OCI-M1 (cell line): ENCODE data around the gene RCVRN.
"Not testable (repeated sequence)": the region's sequence is repeated elsewhere in the genome, so short reads cannot be mapped to it uniquely, and the experiment has no call there.

ENCODE experiments used
- DNase-seq: peaks from one replicate; lab custom pipeline; 2025; lab: John Stamatoyannopoulos, UW

Gene RCVRN

GRCh38 chr17:9922012-9922848 lies 17.2 kb upstream of the RCVRN start:
- DNase-seq = no peak

- not testable (repeated sequence) for DNase-seq
Measured at GRCh38 chr17:9921216-9921615, 16.1 kb upstream of the RCVRN start.

DNA sequence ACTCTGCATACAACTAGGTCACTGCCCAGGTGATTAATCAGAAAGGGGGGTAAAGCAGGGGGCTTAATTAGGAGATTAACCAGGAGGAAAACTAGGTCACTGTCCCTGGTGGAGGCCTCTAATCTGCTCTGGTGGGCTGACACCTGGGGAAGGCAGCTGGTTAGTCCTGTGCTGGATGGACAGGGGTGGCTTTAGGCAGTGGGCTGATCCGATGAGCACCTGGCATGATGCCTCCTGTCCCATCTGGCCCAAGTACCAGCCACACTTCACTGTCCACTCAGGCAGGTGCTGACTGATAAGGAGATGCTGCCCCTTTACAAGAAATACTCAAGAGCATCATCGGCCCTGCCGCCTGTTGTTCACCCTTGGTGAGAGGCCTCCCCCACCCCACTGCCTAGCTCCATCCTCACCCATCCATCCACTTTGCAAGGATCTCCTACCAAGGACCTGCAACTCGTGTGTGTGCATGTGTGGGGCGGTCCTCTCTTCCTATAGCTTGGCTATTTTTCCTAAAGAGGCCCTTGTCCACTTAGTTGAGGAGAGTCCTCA lies 13.8 kb upstream of the RCVRN start:
- DNase-seq = no peak

DNA sequence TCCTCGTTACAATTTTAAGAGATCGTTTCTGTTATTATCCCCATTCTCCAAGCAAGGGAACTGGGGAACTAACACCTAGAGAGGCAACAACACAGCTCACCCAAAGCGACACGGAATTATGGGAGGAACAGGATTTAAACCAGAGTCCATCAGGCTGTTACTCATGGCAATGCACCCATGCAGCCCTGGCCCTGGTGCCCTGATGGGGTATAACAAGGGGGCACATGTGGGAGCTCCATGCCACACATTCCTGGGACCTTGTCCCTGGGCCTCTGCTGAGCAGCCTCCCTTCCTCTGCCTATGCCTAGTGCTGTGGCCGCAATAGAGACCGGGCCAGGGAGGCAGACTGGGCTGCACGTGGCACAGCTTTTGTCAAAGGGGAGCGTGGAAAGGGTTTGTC lies 13.3 kb upstream of the RCVRN start:
- DNase-seq = no peak

- no peak for DNase-seq
Measured at GRCh38 chr17:9917801-9918200, 12.7 kb upstream of the RCVRN start.

DNA sequence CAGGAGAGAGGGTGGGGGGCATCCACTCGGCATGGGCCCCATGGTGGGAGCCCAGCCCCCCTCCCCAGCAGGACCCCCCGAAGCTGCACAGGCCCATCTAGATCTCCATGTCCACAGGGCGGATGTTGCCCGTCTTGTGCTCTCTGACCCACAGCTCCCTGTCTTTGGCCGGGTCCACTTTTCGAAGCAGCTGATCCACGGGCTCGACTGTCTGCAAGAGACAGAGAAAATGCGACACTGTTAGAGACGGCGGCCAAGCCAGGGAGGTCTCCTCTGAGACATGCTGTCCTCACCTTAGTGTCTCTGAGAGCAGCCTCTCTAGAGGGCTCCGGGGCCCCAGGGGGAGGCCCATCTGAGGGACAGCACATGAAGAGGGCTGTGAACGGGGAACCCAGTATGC lies 12.1 kb upstream of the RCVRN start:
- DNase-seq = no peak

DNA sequence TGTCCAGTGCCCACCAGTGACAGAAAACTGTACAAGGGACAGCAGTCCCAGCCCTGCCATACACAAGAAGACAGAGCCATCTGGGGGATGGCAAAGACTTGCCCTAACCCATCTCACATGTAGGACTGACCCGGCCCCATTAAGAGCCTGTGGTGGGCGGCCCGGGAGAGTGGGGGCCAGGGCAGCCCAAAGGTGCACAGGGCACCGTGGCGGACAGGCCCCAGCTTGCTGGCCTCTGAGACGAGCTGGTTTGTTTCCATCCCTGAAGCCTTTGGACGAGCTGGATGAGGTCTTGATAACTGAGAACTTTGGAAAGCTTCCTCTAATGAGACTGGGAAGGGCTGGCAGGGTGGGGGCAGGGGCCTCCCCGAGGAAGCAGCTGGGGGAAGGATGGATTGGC lies 11.0 kb upstream of the RCVRN start:
- no peak for DNase-seq

- DNase-seq = no peak
Measured at GRCh38 chr17:9913476-9913875, 8.4 kb upstream of the RCVRN start.

GRCh38 chr17:9912121-9913099 lies 7.3 kb upstream of the RCVRN start:
- no peak for DNase-seq

DNA sequence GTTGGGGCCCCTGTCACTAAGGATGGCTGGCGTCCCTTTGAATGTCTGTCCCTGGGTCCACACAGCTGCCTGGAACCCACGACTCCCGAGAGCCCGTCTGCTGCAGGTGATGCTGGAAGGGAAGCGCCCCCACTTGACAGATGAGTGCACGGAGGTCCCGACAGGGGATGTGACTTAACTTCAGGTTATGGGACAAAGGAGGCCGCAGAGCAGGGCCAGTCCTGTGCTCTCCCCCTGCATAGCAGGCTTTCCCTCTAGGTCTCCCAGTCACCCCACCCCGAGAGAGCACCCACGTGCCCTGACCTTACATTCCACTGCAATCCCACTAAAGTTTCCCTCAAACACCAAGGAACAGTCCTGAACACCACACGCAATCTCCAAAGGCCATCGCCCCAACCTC lies 6.0 kb upstream of the RCVRN start:
- no peak for DNase-seq

GRCh38 chr17:9908649-9909042 lies 3.6 kb upstream of the RCVRN start:
- DNase-seq = no peak

GRCh38 chr17:9907883-9908648 lies 3.0 kb upstream of the RCVRN start:
- DNase-seq = no peak

DNA sequence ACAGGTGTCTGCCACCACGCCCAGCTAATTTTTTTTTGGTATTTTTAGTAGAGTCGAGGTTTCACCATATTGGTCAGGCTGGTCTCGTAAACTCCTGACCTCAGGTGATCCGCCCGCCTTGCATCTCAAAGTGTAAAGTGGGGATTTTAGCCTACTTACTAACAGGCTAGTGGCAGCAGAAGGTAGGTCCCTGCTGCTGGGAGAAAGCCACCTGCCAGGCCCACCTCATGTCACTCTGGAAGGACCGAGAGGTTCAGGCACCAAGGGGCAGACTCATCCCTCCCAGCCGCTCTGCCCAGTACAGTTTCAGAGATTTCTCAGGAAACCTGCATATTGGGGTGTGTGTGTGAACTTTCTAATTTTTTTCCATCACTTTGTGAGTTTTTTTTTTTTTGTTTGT lies 2.1 kb upstream of the RCVRN start:
- no peak for DNase-seq

DNA sequence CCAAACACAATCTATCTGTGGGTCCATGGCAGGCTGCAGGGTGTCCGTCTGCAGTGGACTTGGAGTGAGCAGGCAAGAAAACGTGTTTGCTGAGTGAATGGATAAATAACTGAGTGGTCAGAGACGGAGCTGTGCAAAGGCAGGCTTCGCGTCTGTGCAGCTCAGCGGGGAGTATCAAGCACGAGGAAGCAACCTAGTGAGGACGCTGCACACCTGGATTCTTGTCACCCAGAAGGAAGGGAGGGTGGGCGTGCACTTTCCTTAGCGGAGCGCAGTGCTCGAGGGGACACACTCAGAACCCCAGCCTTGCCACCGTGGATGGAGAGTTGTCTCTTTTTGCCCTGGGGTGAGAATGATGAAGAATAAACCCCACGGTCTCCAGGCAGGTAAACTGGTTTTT lies 1.5 kb upstream of the RCVRN start:
- no peak for DNase-seq

GRCh38 chr17:9905902-9906301 lies 831 bp upstream of the RCVRN start:
- peak; percentile 0 for DNase-seq

DNA sequence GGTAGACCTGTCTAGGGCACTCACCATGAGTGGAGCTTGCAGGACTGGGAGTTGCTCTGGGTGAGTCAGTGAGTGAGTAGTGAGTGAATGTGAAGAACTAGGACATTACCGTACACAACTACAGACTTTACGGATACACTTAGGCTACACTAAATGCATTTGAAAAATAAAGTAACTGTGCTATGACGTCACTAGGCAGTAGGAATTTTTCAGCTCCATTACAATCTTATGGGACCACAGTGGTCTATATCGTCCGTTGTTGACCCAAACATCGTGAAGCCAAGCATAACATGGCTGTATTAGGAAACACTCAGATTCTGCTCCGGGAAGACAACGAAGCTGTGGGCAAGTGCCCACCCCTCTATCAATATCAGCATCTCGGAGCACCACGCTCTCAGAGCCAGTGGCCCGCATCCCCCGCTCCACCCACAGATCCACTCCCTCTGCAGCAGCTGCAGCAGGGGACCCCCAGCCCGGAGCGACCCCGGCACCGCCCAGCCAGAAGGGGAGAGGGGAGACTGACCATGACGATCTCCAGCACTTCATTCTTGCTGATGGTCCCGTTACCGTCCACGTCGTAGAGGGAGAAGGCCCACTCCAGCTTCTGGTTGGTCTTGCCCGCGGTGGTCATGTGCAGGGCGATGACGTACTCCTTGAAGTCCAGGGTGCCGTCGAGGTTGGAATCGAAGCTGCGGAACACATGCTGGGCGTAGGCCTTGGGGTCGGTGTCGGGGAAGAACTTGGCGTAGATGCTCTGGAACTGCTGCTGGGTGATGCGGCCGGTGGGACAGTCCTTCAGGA lies 594 bp downstream of the RCVRN start:
- DNase-seq = no peak

DNA sequence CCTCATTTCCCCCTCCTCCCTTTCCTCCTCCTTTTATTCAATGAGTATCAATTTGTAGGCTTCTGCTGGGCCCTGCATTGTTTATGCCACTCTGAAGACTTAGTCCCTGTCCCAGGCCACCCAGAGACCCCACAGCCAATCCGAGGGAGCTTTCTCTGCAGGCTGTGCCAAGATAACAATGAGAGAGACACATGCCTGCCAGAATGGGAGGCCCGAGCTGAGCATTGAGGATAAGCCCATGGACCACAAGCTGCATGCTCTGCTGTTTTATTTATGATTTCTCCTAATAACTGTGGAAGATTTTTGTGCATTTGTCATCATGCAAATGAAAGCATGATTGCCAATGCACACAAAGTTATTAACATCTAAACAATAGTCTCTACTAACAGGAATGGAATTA lies 3.0 kb downstream of the RCVRN start:
- no peak for DNase-seq

DNA sequence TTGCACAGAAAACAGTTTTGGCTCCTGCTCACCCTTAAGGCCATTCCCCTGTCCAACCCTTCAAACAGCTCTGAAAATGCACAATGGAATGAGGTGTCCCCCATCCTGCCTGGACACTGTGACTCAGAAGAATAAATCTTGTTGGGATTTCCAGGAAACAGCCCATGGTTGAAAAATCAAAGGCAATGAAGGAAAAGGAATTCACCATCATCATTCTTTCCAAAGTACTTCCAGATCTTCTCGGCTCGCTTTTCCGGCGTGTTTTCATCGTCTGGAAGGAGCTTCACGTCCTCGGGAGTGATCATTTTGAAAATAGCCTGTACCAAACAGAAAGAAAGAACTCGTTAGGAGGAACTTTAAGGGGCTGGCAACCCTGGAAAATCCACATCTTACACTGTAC lies 4.3 kb downstream of the RCVRN start:
- no peak for DNase-seq

GRCh38 chr17:9900044-9900594 lies 5.0 kb downstream of the RCVRN start:
- DNase-seq = no peak

GRCh38 chr17:9899280-9900043 lies 5.6 kb downstream of the RCVRN start:
- no peak for DNase-seq
